Measurements from ENCODE around the gene MESP2. TPM values are rescaled to one million over a fixed set of nuclear protein-coding genes. Genes with fewer than 3 reads are reported as not detected.

The MESP2 gene
- total RNA-seq, 1 experiment from 2014 or later: not detected

DNA sequence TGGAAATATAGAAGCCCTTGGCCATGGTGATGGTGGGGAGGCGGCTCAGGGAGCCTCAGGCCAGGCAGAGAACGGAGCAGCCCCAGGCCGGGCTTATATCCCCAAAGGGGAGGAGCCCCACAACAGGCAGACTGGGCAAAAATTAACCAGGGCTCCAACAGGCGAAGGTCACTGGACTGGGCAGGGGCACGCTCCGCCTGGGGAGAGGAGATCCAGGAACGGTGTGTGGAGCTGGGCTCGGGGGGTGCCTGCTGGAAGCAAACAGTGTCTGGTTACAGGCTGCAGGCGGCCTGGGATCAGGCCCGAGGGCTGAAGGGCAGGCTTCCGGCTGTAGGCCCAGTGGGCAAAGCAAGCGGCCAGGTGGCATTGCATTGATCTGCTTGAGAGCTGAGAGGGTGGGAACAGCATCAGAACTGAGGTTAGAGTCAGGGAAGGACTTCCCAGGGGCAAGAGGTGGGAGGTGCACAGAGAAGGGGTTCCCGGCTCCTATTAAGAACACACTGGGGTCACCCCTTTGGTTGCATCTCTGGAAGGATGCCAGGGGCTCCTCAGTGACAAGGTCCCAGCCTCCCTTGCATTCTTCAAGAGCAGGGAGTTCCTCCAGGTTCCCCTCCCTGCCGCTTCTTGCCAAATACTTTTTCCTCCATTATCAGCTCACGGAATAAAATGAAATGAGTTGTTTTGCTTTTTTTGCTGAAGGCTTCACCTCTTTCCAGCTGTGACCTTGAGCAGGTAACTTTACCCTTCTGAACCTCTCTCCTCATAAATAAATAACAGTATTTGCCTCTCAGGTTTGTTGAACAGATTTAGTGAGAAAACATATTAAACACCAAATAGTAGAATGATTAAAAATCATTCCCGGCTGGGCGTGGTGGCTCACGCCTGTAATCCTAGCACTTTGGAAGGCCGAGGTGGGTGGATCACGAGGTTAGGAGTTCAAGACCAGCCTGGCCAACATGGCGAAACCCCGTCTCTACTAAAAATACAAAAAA lies 30.7 kb downstream of the MESP2 start:
- no peak for DNase-seq
- no TSS peak for BruUV-seq (replicated peaks)
- Mint-ChIP-seq H3K36me3 (ENCODE audit: insufficient read depth, unreplicated experiment) (no peaks in the 10 kb centered on the region), H3K4me3 (ENCODE audit: low read depth, unreplicated experiment) (no peak overlapping the region), H3K27ac (ENCODE audit: unreplicated experiment) (no peak overlapping the region), H3K4me1 (ENCODE audit: low read depth, unreplicated experiment) (peaks cover 10% of the 10 kb centered on the region), H3K27me3 (ENCODE audit: unreplicated experiment) (peaks cover 11% of the 10 kb centered on the region), H3K9me3 (ENCODE audit: low read depth, unreplicated experiment) (no peaks in the 10 kb centered on the region)
- intact Hi-C loops (cut with micrococcal nuclease; ENCODE audit: unreplicated experiment): no loop called here
- TF ChIP-seq, protein P1, sequence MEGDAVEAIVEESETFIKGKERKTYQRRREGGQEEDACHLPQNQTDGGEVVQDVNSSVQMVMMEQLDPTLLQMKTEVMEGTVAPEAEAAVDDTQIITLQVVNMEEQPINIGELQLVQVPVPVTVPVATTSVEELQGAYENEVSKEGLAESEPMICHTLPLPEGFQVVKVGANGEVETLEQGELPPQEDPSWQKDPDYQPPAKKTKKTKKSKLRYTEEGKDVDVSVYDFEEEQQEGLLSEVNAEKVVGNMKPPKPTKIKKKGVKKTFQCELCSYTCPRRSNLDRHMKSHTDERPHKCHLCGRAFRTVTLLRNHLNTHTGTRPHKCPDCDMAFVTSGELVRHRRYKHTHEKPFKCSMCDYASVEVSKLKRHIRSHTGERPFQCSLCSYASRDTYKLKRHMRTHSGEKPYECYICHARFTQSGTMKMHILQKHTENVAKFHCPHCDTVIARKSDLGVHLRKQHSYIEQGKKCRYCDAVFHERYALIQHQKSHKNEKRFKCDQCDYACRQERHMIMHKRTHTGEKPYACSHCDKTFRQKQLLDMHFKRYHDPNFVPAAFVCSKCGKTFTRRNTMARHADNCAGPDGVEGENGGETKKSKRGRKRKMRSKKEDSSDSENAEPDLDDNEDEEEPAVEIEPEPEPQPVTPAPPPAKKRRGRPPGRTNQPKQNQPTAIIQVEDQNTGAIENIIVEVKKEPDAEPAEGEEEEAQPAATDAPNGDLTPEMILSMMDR (IDR thresholded peaks at IDR 0.05; ENCODE audit: unreplicated experiment): no peak
- CTCF ChIA-PET: no interaction called here

- Mint-ChIP-seq H3K36me3 (ENCODE audit: insufficient read depth, unreplicated experiment) (no peaks in the 10 kb centered on the region), H3K4me3 (ENCODE audit: low read depth, unreplicated experiment) (no peak overlapping the region), H3K9me3 (ENCODE audit: low read depth, unreplicated experiment) (no peaks in the 10 kb centered on the region), H3K27me3 (ENCODE audit: unreplicated experiment) (peaks cover 2% of the 10 kb centered on the region), H3K4me1 (ENCODE audit: low read depth, unreplicated experiment) (peaks cover 10% of the 10 kb centered on the region), H3K27ac (ENCODE audit: unreplicated experiment) (no peak overlapping the region)
- CTCF ChIA-PET: no interaction called here
- TF ChIP-seq, protein P1 (IDR thresholded peaks at IDR 0.05; ENCODE audit: unreplicated experiment): no peak
- no peak for DNase-seq
- intact Hi-C loops (cut with micrococcal nuclease; ENCODE audit: unreplicated experiment): no loop called here
- BruUV-seq (replicated peaks): no TSS peak
These were observed 31.6 kb downstream of the MESP2 start for GRCh38 chr15:89807689-89808088.

DNA sequence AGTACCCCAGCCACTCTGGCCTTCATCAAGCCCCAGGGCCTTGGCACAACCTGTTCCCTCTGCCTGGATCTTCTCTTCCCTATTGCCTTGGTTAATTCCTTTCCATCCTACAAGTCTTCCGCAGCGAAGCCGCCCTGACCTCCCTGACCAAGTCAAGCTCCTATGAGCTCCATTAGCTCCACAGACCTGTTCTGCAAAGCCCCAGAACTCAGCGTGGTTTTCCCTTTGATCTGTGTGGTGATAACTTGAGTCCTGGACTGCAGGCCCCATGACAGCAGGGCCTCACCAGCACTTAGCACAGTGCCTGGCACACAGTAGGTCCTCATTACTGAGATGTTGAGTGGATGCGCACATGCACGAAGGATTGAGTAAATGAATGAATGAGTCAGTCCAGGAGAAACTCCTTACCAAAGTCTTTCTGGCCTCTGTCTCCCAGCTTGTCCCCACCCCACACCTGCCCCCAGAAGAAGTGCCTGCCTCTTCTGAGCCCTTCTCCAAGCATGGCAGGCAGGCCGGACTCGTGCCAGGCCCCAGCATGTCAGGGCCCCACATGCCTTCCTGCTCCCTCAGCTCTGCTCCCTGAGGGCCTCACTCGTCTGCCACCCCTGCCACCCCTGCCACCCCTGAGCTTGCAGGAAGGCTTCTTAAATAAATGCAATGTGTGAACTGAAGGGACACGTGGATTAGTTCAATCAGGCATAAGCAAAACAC lies 32.2 kb downstream of the MESP2 start:
- CTCF ChIA-PET: interaction anchor here (0.5 kb wide), 1 partner anchor 13 kb away, joined by 3 read pairs; no protein-coding TSS in a partner anchor
- H3K4me3 Mint-ChIP-seq (ENCODE audit: low read depth, unreplicated experiment): no peak overlapping the region
- no peak for DNase-seq
- intact Hi-C loops (cut with micrococcal nuclease; ENCODE audit: unreplicated experiment): no loop called here
- H3K4me1 Mint-ChIP-seq (ENCODE audit: low read depth, unreplicated experiment): peaks cover 10% of the 10 kb centered on the region
- H3K9me3 Mint-ChIP-seq (ENCODE audit: low read depth, unreplicated experiment): no peaks in the 10 kb centered on the region
- H3K27me3 Mint-ChIP-seq (ENCODE audit: unreplicated experiment): no peaks in the 10 kb centered on the region
- no peaks in the 10 kb centered on the region for H3K36me3 Mint-ChIP-seq (ENCODE audit: insufficient read depth, unreplicated experiment)
- TF ChIP-seq, protein P1 (IDR thresholded peaks at IDR 0.05; ENCODE audit: unreplicated experiment): no peak
- no peak overlapping the region for H3K27ac Mint-ChIP-seq (ENCODE audit: unreplicated experiment)
- BruUV-seq (replicated peaks): no TSS peak

DNA sequence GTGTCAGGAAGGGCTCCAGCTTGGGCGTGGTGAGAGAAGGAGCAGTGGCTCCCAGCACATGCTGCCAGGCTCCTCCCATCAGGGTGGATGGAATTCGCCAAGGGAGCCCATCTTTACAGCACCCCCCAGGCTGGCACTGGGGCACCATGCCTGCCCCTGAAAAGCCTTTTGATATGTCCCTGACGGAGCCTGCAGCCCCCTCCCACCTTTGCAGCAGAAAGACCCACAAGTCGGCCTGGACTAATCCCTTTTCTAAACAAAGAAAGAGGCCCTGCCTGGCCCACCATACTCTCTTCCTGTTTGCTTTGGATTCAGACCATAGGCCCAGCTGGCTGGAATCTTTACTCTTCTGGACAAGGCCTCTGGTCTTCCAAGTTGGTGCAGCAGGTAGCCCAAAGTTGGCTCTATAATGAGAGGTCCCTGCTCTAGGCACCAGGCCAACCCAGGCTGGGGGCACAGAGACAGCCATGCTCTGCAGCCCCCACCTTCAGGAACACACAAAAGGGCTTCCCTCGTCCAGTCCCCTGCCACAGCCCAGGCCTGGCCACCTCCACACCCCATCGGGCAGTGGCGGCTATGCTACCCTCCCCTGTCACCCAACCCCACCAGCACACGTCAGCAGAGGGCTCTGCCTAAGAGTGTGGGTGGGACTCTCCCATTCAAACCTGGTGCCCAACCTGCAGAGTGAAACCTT lies 33.1 kb downstream of the MESP2 start:
- no TSS peak for BruUV-seq (replicated peaks)
- CTCF ChIA-PET: interaction anchor here (0.5 kb wide), 1 partner anchor 14 kb away, joined by 3 read pairs; no protein-coding TSS in a partner anchor
- Mint-ChIP-seq H3K27me3 (ENCODE audit: unreplicated experiment) (no peaks in the 10 kb centered on the region), H3K27ac (ENCODE audit: unreplicated experiment) (no peak overlapping the region), H3K4me1 (ENCODE audit: low read depth, unreplicated experiment) (peaks cover 10% of the 10 kb centered on the region), H3K36me3 (ENCODE audit: insufficient read depth, unreplicated experiment) (peaks cover 7% of the 10 kb centered on the region), H3K4me3 (ENCODE audit: low read depth, unreplicated experiment) (no peak overlapping the region), H3K9me3 (ENCODE audit: low read depth, unreplicated experiment) (no peaks in the 10 kb centered on the region)
- TF ChIP-seq, protein P1 (IDR thresholded peaks at IDR 0.05; ENCODE audit: unreplicated experiment): no peak
- no peak for DNase-seq
- intact Hi-C loops (cut with micrococcal nuclease; ENCODE audit: unreplicated experiment): no loop called here

Measured in Calu3 (cell line).